GM12878 (cell line): Measurements from ENCODE around the gene MYO1D. TPM values are rescaled to one million over a fixed set of nuclear protein-coding genes. Genes with fewer than 3 reads are reported as not detected.
A peak's percentile ranks its signal among the peaks of the same experiment; 100 is the strongest.

Experiments used
- BHLHE40 ChIP-seq, 2 experiments: fragments of 450-650 bp in 1 of 2; IDR thresholded peaks; 2 replicates each; pipeline ENCODE4 v1.6.1; 2011 to 2017; ENCODE audit warnings: low read depth in 2 of 2, borderline replicate concordance in 1 of 2, improper control_type of control experiment in 1 of 2, low read length in 1 of 2, mild to moderate bottlenecking in 1 of 2
- BRCA1 ChIP-seq: IDR thresholded peaks from 2 replicates; pipeline ENCODE4 v1.6.1; 2011; ENCODE audit warnings: low read depth, low read length, improper control_type of control experiment
- GABPA ChIP-seq: IDR thresholded peaks from 2 replicates; pipeline ENCODE4 v1.6.1; 2014; ENCODE audit warnings: antibody characterized with exemption, low read depth, mild to moderate bottlenecking, inconsistent platforms
- MEF2B ChIP-seq: fragments of 450-650 bp; IDR thresholded peaks from 2 replicates; pipeline ENCODE4 v1.6.1; 2018; ENCODE audit warnings: mild to moderate bottlenecking, moderate library complexity; ENCODE audit not compliant: partially characterized antibody, poor library complexity, severe bottlenecking
- NRF1 ChIP-seq: conservative IDR thresholded peaks from 2 replicates; pipeline ENCODE4 v1.6.1; 2011; ENCODE audit warnings: mild to moderate bottlenecking, low read depth, low read length, improper control_type of control experiment
- SMAD5 ChIP-seq: IDR thresholded peaks from 2 replicates; pipeline ENCODE4 v1.6.1; 2016; ENCODE audit warnings: antibody characterized with exemption, low read depth
- YBX1 ChIP-seq: fragments of 450-650 bp; IDR thresholded peaks from 2 replicates; pipeline ENCODE4 v1.6.1; 2016; ENCODE audit warnings: antibody characterized with exemption
- ZNF384 ChIP-seq: IDR thresholded peaks from 2 replicates; pipeline ENCODE4 v1.6.1; 2012; ENCODE audit warnings: low read depth, mild to moderate bottlenecking, low read length, improper control_type of control experiment, borderline replicate concordance
- ZNF687 ChIP-seq: fragments of 450-650 bp; IDR thresholded peaks from 2 replicates; pipeline ENCODE4 v1.6.1; 2017; ENCODE audit warnings: mild to moderate bottlenecking, moderate library complexity
- ZSCAN29 ChIP-seq: fragments of 450-650 bp; IDR thresholded peaks from 2 replicates; pipeline ENCODE4 v1.6.1; 2017; ENCODE audit warnings: mild to moderate bottlenecking, moderate library complexity
- polyA plus RNA-seq, 11 experiments: library from polyadenylated mRNA; depleted of rRNA in 4 of 11; unstranded in 6 of 11; stranded (reverse) in 5 of 11; fragments of >200 nt; fragmentation: Nextera tagmentation in 4 of 11; fragmentation: Illumina TruSeq in 1 of 11; extraction: Ambion mirVana in 4 of 11; extraction: Trizol in 1 of 11; gene quantifications; 1 replicate in 1 of 11; 2 replicates in 10 of 11; pipeline versions ENCODE4 v1.2.1 to v1.2.3, GENCODE V29; 2011 to 2016; ENCODE audit warnings: inconsistent platforms in 2 of 11, missing spikeins in 2 of 11, low read depth in 1 of 11
- total RNA-seq, 4 experiments: library from RNA; depleted of rRNA in 3 of 4; stranded (reverse); fragments of >200 nt in 3 of 4; fragmentation: Illumina TruSeq in 1 of 4; extraction: Trizol in 1 of 4; gene quantifications; 2 replicates each; pipeline versions ENCODE4 v1.2.1 to v1.2.3, GENCODE V29; 2013 to 2021
- TF ChIP-seq, protein P1 (sequence below): IDR thresholded peaks from 2 replicates; pipeline ENCODE4 v1.6.1; 2011; ENCODE audit warnings: borderline replicate concordance, low read depth, mild to moderate bottlenecking, moderate library complexity, mixed read lengths, low read length; ENCODE audit not compliant: insufficient read depth; ENCODE audit errors: extremely low read length
- TF ChIP-seq, protein P2 (sequence below): IDR thresholded peaks from 2 replicates; pipeline ENCODE4 v1.6.1; 2012; ENCODE audit warnings: low read length, inconsistent platforms
- TF ChIP-seq, protein P3 (sequence below): fragments of 450-650 bp; formaldehyde crosslinking; IDR thresholded peaks from 2 replicates; pipeline ENCODE4 v1.4.0; 2020; ENCODE audit warnings: mild to moderate bottlenecking, moderate library complexity
- TF ChIP-seq, protein P4 (sequence below): fragments of 450-650 bp; formaldehyde crosslinking; IDR thresholded peaks from 2 replicates; pipeline ENCODE4 v1.5.0; 2022; ENCODE audit warnings: mild to moderate bottlenecking, missing genetic modification characterization

MYO1D gene
- total and polyA plus RNA-seq, 10 of the 15 experiments (the other 5 are each of a cell fraction or from before 2014, with no cell fraction given), result 1.8 to 37.7 (median 25.4) TPM

GRCh38 chr17:32444301-32445073 is 432.4 kb downstream of the MYO1D start, which contains the start of gene PSMD11 (continued):
- no peak for TF ChIP-seq ZNF687
- TF ChIP-seq GABPA, result peak; percentile 99
- TF ChIP-seq ZSCAN29, result no peak
- TF ChIP-seq, protein P1, sequence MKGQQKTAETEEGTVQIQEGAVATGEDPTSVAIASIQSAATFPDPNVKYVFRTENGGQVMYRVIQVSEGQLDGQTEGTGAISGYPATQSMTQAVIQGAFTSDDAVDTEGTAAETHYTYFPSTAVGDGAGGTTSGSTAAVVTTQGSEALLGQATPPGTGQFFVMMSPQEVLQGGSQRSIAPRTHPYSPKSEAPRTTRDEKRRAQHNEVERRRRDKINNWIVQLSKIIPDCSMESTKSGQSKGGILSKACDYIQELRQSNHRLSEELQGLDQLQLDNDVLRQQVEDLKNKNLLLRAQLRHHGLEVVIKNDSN, result peak; percentile 6
- TF ChIP-seq, protein P2, sequence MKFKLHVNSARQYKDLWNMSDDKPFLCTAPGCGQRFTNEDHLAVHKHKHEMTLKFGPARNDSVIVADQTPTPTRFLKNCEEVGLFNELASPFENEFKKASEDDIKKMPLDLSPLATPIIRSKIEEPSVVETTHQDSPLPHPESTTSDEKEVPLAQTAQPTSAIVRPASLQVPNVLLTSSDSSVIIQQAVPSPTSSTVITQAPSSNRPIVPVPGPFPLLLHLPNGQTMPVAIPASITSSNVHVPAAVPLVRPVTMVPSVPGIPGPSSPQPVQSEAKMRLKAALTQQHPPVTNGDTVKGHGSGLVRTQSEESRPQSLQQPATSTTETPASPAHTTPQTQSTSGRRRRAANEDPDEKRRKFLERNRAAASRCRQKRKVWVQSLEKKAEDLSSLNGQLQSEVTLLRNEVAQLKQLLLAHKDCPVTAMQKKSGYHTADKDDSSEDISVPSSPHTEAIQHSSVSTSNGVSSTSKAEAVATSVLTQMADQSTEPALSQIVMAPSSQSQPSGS, result no peak
- TF ChIP-seq YBX1, result no peak
- TF ChIP-seq SMAD5, result 0 out of 2 replicates have a peak, but pooled peaks have one; percentile 24
- peak; percentile 28 to 66; a peak in 3 of 4 replicates for TF ChIP-seq BHLHE40 (IDR thresholded peaks at IDR 0.05; ENCODE audit: borderline replicate concordance in 1 of 2, low read depth in 2 of 2, low read length in 1 of 2)
- no peak for TF ChIP-seq ZNF384
- TF ChIP-seq MEF2B, result peak; percentile 46
- no peak for TF ChIP-seq NRF1
- TF ChIP-seq, protein P3, sequence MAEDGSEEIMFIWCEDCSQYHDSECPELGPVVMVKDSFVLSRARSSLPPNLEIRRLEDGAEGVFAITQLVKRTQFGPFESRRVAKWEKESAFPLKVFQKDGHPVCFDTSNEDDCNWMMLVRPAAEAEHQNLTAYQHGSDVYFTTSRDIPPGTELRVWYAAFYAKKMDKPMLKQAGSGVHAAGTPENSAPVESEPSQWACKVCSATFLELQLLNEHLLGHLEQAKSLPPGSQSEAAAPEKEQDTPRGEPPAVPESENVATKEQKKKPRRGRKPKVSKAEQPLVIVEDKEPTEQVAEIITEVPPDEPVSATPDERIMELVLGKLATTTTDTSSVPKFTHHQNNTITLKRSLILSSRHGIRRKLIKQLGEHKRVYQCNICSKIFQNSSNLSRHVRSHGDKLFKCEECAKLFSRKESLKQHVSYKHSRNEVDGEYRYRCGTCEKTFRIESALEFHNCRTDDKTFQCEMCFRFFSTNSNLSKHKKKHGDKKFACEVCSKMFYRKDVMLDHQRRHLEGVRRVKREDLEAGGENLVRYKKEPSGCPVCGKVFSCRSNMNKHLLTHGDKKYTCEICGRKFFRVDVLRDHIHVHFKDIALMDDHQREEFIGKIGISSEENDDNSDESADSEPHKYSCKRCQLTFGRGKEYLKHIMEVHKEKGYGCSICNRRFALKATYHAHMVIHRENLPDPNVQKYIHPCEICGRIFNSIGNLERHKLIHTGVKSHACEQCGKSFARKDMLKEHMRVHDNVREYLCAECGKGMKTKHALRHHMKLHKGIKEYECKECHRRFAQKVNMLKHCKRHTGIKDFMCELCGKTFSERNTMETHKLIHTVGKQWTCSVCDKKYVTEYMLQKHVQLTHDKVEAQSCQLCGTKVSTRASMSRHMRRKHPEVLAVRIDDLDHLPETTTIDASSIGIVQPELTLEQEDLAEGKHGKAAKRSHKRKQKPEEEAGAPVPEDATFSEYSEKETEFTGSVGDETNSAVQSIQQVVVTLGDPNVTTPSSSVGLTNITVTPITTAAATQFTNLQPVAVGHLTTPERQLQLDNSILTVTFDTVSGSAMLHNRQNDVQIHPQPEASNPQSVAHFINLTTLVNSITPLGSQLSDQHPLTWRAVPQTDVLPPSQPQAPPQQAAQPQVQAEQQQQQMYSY (CRISPR knock-in tag), result no peak
- TF ChIP-seq BRCA1, result no peak
- TF ChIP-seq, protein P4, sequence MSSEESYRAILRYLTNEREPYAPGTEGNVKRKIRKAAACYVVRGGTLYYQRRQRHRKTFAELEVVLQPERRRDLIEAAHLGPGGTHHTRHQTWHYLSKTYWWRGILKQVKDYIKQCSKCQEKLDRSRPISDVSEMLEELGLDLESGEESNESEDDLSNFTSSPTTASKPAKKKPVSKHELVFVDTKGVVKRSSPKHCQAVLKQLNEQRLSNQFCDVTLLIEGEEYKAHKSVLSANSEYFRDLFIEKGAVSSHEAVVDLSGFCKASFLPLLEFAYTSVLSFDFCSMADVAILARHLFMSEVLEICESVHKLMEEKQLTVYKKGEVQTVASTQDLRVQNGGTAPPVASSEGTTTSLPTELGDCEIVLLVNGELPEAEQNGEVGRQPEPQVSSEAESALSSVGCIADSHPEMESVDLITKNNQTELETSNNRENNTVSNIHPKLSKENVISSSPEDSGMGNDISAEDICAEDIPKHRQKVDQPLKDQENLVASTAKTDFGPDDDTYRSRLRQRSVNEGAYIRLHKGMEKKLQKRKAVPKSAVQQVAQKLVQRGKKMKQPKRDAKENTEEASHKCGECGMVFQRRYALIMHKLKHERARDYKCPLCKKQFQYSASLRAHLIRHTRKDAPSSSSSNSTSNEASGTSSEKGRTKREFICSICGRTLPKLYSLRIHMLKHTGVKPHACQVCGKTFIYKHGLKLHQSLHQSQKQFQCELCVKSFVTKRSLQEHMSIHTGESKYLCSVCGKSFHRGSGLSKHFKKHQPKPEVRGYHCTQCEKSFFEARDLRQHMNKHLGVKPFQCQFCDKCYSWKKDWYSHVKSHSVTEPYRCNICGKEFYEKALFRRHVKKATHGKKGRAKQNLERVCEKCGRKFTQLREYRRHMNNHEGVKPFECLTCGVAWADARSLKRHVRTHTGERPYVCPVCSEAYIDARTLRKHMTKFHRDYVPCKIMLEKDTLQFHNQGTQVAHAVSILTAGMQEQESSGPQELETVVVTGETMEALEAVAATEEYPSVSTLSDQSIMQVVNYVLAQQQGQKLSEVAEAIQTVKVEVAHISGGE (CRISPR knock-in tag), result peak; percentile 88
